Body of pancreas (tissue), 4 donors: Measurements from ENCODE around the gene MRPS35.
A peak's percentile ranks its signal among the peaks of the same experiment; 100 is the strongest.

ENCODE experiments used
- POLR2A ChIP-seq, 3 donors: fragments of 450-650 bp; IDR thresholded peaks; one replicate each; pipeline ENCODE4 v1.6.1; 2016; ENCODE audit warnings: antibody characterized with exemption in 3 of 3, mild to moderate bottlenecking in 2 of 3
- TF ChIP-seq, protein P1 (sequence below), 7 experiments: fragments of 450-650 bp in 4 of 7; fragments of 200-600 bp in 3 of 7; sonication (generic) in 3 of 7; IDR thresholded peaks; one replicate each; pipeline ENCODE4 v1.5.1; 2016 to 2019; ENCODE audit warnings: antibody characterized with exemption in 7 of 7

DNA sequence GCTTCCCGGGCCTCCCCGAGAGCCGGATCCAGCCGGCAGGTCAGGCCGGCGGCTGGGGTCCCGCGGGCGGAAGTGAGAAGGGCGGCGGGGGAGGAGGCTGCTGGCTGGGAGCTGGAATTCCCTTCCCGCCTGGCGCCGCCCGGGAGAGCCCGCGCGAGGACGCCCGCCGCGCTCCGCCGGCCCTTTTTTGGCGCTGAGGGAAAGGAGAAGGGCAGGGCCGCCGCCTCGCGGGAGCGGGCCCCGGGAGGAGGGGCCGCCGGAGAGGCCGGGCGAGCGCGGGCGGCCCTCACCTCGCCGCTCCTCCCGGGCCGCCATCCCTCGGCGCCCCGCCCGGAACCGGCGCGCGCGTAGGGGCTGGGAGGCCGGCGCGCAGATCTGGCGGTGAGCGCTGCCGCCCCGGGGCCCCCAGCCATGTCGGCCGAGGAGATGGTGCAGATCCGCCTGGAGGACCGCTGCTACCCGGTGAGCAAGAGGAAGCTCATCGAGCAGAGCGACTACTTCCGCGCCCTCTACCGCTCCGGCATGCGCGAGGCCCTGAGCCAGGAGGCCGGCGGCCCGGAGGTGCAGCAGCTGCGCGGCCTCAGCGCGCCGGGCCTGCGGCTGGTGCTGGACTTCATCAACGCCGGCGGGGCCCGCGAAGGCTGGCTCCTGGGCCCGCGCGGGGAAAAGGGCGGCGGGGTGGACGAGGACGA, 69.4 kb downstream of the MRPS35 start, which contains the start of the genes KLHL42 and MANSC4:
- TF ChIP-seq, protein P1, sequence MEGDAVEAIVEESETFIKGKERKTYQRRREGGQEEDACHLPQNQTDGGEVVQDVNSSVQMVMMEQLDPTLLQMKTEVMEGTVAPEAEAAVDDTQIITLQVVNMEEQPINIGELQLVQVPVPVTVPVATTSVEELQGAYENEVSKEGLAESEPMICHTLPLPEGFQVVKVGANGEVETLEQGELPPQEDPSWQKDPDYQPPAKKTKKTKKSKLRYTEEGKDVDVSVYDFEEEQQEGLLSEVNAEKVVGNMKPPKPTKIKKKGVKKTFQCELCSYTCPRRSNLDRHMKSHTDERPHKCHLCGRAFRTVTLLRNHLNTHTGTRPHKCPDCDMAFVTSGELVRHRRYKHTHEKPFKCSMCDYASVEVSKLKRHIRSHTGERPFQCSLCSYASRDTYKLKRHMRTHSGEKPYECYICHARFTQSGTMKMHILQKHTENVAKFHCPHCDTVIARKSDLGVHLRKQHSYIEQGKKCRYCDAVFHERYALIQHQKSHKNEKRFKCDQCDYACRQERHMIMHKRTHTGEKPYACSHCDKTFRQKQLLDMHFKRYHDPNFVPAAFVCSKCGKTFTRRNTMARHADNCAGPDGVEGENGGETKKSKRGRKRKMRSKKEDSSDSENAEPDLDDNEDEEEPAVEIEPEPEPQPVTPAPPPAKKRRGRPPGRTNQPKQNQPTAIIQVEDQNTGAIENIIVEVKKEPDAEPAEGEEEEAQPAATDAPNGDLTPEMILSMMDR (IDR thresholded peaks at IDR 0.05) = peak in 1 of 7 experiments; percentile 10
- peak; percentile 63 to 72 (median 71) for TF ChIP-seq POLR2A (IDR thresholded peaks at IDR 0.05)
